ENCODE data around the gene RBM28. TPM values are rescaled to one million over a fixed set of nuclear protein-coding genes. Genes with fewer than 3 reads are reported as not detected.
"Not testable (repeated sequence)": the region's sequence is repeated elsewhere in the genome, so short reads cannot be mapped to it uniquely, and the experiment has no call there.

RBM28 gene
- polyA plus RNA-seq, 1 experiment, result 14.8 TPM

GRCh38 chr7:128303133-128303532, 40.6 kb downstream of the RBM28 start:
- POLR2A ChIA-PET, result interaction anchor here (0.6 kb wide), 1 partner anchor 26 kb away, joined by 3 read pairs; no protein-coding TSS in a partner anchor

GRCh38 chr7:128302139-128302538, 41.6 kb downstream of the RBM28 start:
- no peaks in the 10 kb centered on the region for H3K27me3 ChIP-seq (ENCODE audit: control insufficient read depth, insufficient read depth, low read length)
- TF ChIP-seq CTCF (IDR thresholded peaks at IDR 0.05; ENCODE audit: insufficient read depth, low read depth, low read length), result no peak
- H3K36me3 ChIP-seq (ENCODE audit: control insufficient read depth, insufficient read depth, low read length), result peaks cover 7% of the 10 kb centered on the region
- ChIA-PET POLR2A (no interaction called here), CTCF (interaction anchor here (0.8 to 2.8 kb wide), 3 partner anchors 11 to 191 kb away, joined by 3 to 9 read pairs (median 3); no protein-coding TSS in a partner anchor)
- H3K4me3 ChIP-seq (ENCODE audit: low read depth, low read length), result no peak overlapping the region
- DNase-seq (ENCODE audit: low read depth), result no peak

More at GRCh38 chr7:128303133-128303532, 40.6 kb downstream of the RBM28 start:
- DNase-seq (ENCODE audit: low read depth), result no peak
- CTCF ChIA-PET, result interaction anchor here (0.8 to 2.8 kb wide), 3 partner anchors 13 to 192 kb away, joined by 3 to 9 read pairs (median 4); no protein-coding TSS in a partner anchor
- no peaks in the 10 kb centered on the region for H3K27me3 ChIP-seq (ENCODE audit: control insufficient read depth, insufficient read depth, low read length)
- TF ChIP-seq CTCF (IDR thresholded peaks at IDR 0.05; ENCODE audit: insufficient read depth, low read depth, low read length), result no peak
- H3K4me3 ChIP-seq (ENCODE audit: low read depth, low read length), result no peak overlapping the region
- peaks cover 9% of the 10 kb centered on the region for H3K36me3 ChIP-seq (ENCODE audit: control insufficient read depth, insufficient read depth, low read length)

- DNase-seq (ENCODE audit: low read depth), result no peak
- TF ChIP-seq CTCF (IDR thresholded peaks at IDR 0.05; ENCODE audit: insufficient read depth, low read depth, low read length), result no peak
- no peaks in the 10 kb centered on the region for H3K27me3 ChIP-seq (ENCODE audit: control insufficient read depth, insufficient read depth, low read length)
- CTCF ChIA-PET, result no interaction called here
- H3K4me3 ChIP-seq (ENCODE audit: low read depth, low read length), result no peak overlapping the region
- POLR2A ChIA-PET, result no interaction called here
- peaks cover 4% of the 10 kb centered on the region for H3K36me3 ChIP-seq (ENCODE audit: control insufficient read depth, insufficient read depth, low read length)
These were observed 44.5 kb downstream of the RBM28 start for GRCh38 chr7:128299109-128299607.

GRCh38 chr7:128298004-128298403, 45.7 kb downstream of the RBM28 start:
- H3K36me3 ChIP-seq (ENCODE audit: control insufficient read depth, insufficient read depth, low read length); POLR2A ChIA-PET; H3K27me3 ChIP-seq (ENCODE audit: control insufficient read depth, insufficient read depth, low read length); DNase-seq (ENCODE audit: low read depth); H3K4me3 ChIP-seq (ENCODE audit: low read depth, low read length): not testable (repeated sequence)
- CTCF ChIA-PET, result interaction anchor here (0.7 kb wide), 1 partner anchor 614 kb away, joined by 3 read pairs; no protein-coding TSS in a partner anchor

GRCh38 chr7:128287556-128287955, 56.2 kb downstream of the RBM28 start:
- ChIA-PET POLR2A (no interaction called here), CTCF (interaction anchor here (1.6 to 2.3 kb wide), 2 partner anchors 9 to 15 kb away, joined by 4 to 9 read pairs; no protein-coding TSS in a partner anchor)
- TF ChIP-seq CTCF (IDR thresholded peaks at IDR 0.05; ENCODE audit: insufficient read depth, low read depth, low read length), result no peak
- no peak for DNase-seq (ENCODE audit: low read depth)
- Histone ChIP-seq H3K36me3 (ENCODE audit: control insufficient read depth, insufficient read depth, low read length) (no peaks in the 10 kb centered on the region), H3K4me3 (ENCODE audit: low read depth, low read length) (no peak overlapping the region), H3K27me3 (ENCODE audit: control insufficient read depth, insufficient read depth, low read length) (no peaks in the 10 kb centered on the region; the same call in 1 of the 2 replicates)

GRCh38 chr7:128284102-128284501, 59.6 kb downstream of the RBM28 start:
- no peak overlapping the region for H3K4me3 ChIP-seq (ENCODE audit: low read depth, low read length)
- H3K27me3 ChIP-seq (ENCODE audit: control insufficient read depth, insufficient read depth, low read length), result no peaks in the 10 kb centered on the region; the same call in 1 of the 2 replicates
- DNase-seq (ENCODE audit: low read depth), result no peak
- CTCF ChIA-PET, result no interaction called here
- TF ChIP-seq CTCF (IDR thresholded peaks at IDR 0.05; ENCODE audit: insufficient read depth, low read depth, low read length), result no peak
- POLR2A ChIA-PET, result no interaction called here
- peaks cover 1% of the 10 kb centered on the region; the same call in 1 of the 2 replicates for H3K36me3 ChIP-seq (ENCODE audit: control insufficient read depth, insufficient read depth, low read length)
